PC-9 (cell line): ENCODE data around the gene GPR26.

ENCODE experiments used
- EZH2 ChIP-seq: fragments of 200-600 bp; sonication (generic); IDR thresholded peaks from 2 replicates; pipeline ENCODE4 v1.8.0; 2017; ENCODE audit warnings: antibody characterized with exemption, low read depth
- TF ChIP-seq, protein P1 (sequence below): fragments of 200-600 bp; sonication (generic); conservative IDR thresholded peaks from 2 replicates; pipeline ENCODE4 v1.6.1; 2017; ENCODE audit warnings: mixed run types, antibody characterized with exemption, mild to moderate bottlenecking, moderate library complexity

DNA sequence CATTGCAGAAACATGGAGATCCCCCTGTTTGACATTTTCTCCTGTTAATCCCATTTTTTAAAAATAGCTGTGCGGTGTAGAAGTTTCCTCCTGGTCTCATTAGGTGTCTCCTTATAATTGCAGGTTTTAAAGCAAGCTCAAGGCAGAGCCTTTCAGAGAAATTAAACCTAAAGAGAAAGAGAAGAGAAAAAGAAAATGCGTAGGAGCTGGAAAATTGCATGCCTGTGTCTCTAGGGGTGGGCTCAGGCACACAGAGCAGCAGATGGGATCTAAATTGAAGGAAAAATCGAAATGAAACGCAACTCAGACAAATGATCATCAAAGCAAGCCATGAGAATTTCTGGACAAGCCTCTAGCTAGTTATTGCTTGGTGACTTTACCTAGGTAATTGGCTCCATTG is 40.1 kb downstream of the GPR26 start:
- TF ChIP-seq, protein P1, sequence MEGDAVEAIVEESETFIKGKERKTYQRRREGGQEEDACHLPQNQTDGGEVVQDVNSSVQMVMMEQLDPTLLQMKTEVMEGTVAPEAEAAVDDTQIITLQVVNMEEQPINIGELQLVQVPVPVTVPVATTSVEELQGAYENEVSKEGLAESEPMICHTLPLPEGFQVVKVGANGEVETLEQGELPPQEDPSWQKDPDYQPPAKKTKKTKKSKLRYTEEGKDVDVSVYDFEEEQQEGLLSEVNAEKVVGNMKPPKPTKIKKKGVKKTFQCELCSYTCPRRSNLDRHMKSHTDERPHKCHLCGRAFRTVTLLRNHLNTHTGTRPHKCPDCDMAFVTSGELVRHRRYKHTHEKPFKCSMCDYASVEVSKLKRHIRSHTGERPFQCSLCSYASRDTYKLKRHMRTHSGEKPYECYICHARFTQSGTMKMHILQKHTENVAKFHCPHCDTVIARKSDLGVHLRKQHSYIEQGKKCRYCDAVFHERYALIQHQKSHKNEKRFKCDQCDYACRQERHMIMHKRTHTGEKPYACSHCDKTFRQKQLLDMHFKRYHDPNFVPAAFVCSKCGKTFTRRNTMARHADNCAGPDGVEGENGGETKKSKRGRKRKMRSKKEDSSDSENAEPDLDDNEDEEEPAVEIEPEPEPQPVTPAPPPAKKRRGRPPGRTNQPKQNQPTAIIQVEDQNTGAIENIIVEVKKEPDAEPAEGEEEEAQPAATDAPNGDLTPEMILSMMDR = no peak
- TF ChIP-seq EZH2 = no peak
